ENCODE results near the gene ALDOB. TPM values are rescaled to one million over a fixed set of nuclear protein-coding genes. Genes with fewer than 3 reads are reported as not detected.

Gene ALDOB
- total and polyA plus RNA-seq, 8 donors, result 0.45 to 101 (median 2.5) TPM; not detected in 1

DNA sequence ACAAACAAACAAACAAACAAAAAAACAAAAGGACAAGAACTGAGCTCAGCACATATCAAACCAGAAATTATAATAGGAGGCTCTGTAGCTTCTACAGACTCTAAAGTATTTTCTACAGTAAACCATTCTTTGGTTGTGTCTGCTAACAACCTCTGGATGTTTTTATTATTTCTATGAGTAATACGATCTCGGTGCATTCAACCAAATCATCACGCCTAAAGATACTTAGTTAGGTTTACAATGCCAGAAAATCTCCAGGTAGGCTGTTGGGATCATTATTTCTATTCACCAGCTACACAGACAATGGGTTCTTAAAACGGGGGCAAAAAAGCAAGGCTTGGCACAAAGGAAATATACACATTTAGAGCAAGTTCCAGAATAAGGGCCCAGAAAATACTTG, 41.6 kb upstream of the ALDOB start:
- 79 to 89% (median 88%) methylated on average over 4 of the region's 4 CpGs for WGBS, 5 donors

GRCh38 chr9:101476576-101477208, 41.1 kb upstream of the ALDOB start:
- no peak for TF ChIP-seq CTCF (IDR thresholded peaks at IDR 0.05)
- no peak for TF ChIP-seq POLR2AphosphoS5 (IDR thresholded peaks at IDR 0.05)
- no peak for TF ChIP-seq EP300 (IDR thresholded peaks at IDR 0.05)
- no peak for TF ChIP-seq POLR2A (IDR thresholded peaks at IDR 0.05)
- no peak overlapping the region for H3K4me3 ChIP-seq
- no peaks in the 10 kb centered on the region for H3K9me3 ChIP-seq
- intact Hi-C loops (cut with DNase I; ENCODE audit: low total_unique reads), result no loop called here
- peaks cover 11 to 47% (median 37%) of the 10 kb centered on the region in 4 donors for H3K36me3 ChIP-seq
- H3K27ac ChIP-seq, result no peak overlapping the region
- H3K27me3 ChIP-seq, result no peaks in the 10 kb centered on the region
- peaks cover 14 to 43% (median 35%) of the 10 kb centered on the region in 4 donors for H3K4me1 ChIP-seq
- 91 to 98% (median 95%) methylated on average over 13 of the region's 13 CpGs for WGBS, 5 donors
- DNase-seq, result no peak

More for the DNA sequence above, 41.6 kb upstream of the ALDOB start:
- Histone ChIP-seq H3K27me3 (no peaks in the 10 kb centered on the region), H3K4me3 (no peak overlapping the region), H3K36me3 (peaks cover 11 to 46% (median 35%) of the 10 kb centered on the region in 4 donors), H3K9me3 (no peaks in the 10 kb centered on the region), H3K27ac (peak overlapping the region in 1 of 5 donors; percentile 79), H3K4me1 (peaks cover 19 to 48% (median 40%) of the 10 kb centered on the region in 4 donors)
- intact Hi-C loops (cut with DNase I; ENCODE audit: low total_unique reads), result no loop called here
- TF ChIP-seq POLR2A (IDR thresholded peaks at IDR 0.05) (no peak), EP300 (IDR thresholded peaks at IDR 0.05) (no peak), CTCF (IDR thresholded peaks at IDR 0.05) (no peak), POLR2AphosphoS5 (IDR thresholded peaks at IDR 0.05) (no peak)
- DNase-seq, result no peak

- peaks cover 11 to 47% (median 39%) of the 10 kb centered on the region in 4 donors for H3K36me3 ChIP-seq
- 84 to 100% (median 96%) methylated on average over 1 of the region's 1 CpG for whole genome bisulfite sequencing, 5 donors
- H3K27ac ChIP-seq, result no peak overlapping the region
- no peaks in the 10 kb centered on the region for H3K27me3 ChIP-seq
- no peak for TF ChIP-seq CTCF (IDR thresholded peaks at IDR 0.05)
- TF ChIP-seq POLR2A (IDR thresholded peaks at IDR 0.05), result no peak
- TF ChIP-seq POLR2AphosphoS5 (IDR thresholded peaks at IDR 0.05), result no peak
- TF ChIP-seq EP300 (IDR thresholded peaks at IDR 0.05), result no peak
- H3K4me1 ChIP-seq, result peaks cover 0 to 12% (median 3%) of the 10 kb centered on the region in 4 donors
- no peak overlapping the region for H3K4me3 ChIP-seq
- intact Hi-C loops (cut with DNase I; ENCODE audit: low total_unique reads), result no loop called here
- no peak for DNase-seq
- H3K9me3 ChIP-seq, result no peaks in the 10 kb centered on the region
Observed at GRCh38 chr9:101472891-101473290, 37.3 kb upstream of the ALDOB start.

DNA sequence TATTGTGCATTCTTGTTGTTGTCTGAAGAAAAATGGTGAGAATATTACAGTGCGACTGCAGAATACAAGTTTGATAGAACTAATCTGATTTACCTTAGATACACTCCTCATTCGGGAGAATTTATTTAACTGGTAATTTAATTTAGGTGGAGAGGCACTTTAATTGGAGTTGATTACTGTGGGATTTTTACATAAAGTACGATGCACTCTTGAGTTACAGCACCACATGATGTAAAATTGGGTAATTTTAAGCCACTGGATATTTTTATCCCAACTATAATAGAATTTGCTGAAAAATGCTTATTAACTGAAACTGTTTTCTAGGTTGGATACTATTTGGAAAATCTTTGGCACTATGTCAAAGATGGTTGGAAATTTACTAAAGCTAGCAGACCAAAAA, 35.4 kb upstream of the ALDOB start:
- Histone ChIP-seq H3K9me3 (no peaks in the 10 kb centered on the region), H3K27ac (no peak overlapping the region), H3K4me3 (no peak overlapping the region), H3K36me3 (peaks cover 2 to 35% (median 29%) of the 10 kb centered on the region in 4 donors), H3K27me3 (no peaks in the 10 kb centered on the region), H3K4me1 (peaks cover 0 to 10% (median 0%) of the 10 kb centered on the region in 4 donors)
- TF ChIP-seq POLR2A (IDR thresholded peaks at IDR 0.05), result no peak
- no peak for TF ChIP-seq CTCF (IDR thresholded peaks at IDR 0.05)
- no peak for TF ChIP-seq EP300 (IDR thresholded peaks at IDR 0.05)
- no peak for TF ChIP-seq POLR2AphosphoS5 (IDR thresholded peaks at IDR 0.05)
- no peak for DNase-seq
- 44 to 59% (median 55%) methylated on average over 3 of the region's 3 CpGs for WGBS, 5 donors
- intact Hi-C loops (cut with DNase I; ENCODE audit: low total_unique reads), result no loop called here
